ENCODE results near the gene P2RY2. TPM values are rescaled to one million over a fixed set of nuclear protein-coding genes. Genes with fewer than 3 reads are reported as not detected.
"Not testable (repeated sequence)": the region's sequence is repeated elsewhere in the genome, so short reads cannot be mapped to it uniquely, and the experiment has no call there.

P2RY2 gene
- total RNA-seq, 1 experiment from 2014 or later, result not detected

- no peak for DNase-seq (ENCODE audit: low read depth)
Measured at GRCh38 chr11:73187854-73188253, 30.2 kb upstream of the P2RY2 start.

GRCh38 chr11:73188301-73188700 lies 29.8 kb upstream of the P2RY2 start:
- DNase-seq (ENCODE audit: low read depth), result no peak

GRCh38 chr11:73189315-73189714 lies 28.8 kb upstream of the P2RY2 start:
- DNase-seq (ENCODE audit: low read depth), result no peak

- DNase-seq (ENCODE audit: low read depth), result no peak
Measured at GRCh38 chr11:73189723-73190556, 28.1 kb upstream of the P2RY2 start.

GRCh38 chr11:73190557-73190885 lies 27.6 kb upstream of the P2RY2 start:
- no peak for DNase-seq (ENCODE audit: low read depth)

GRCh38 chr11:73191151-73191550 lies 26.9 kb upstream of the P2RY2 start:
- no peak for DNase-seq (ENCODE audit: low read depth)

GRCh38 chr11:73192272-73192671 lies 25.8 kb upstream of the P2RY2 start:
- DNase-seq (ENCODE audit: low read depth), result no peak

- DNase-seq (ENCODE audit: low read depth), result no peak
Measured at GRCh38 chr11:73193251-73194033, 24.6 kb upstream of the P2RY2 start.

- no peak for DNase-seq (ENCODE audit: low read depth)
Measured at GRCh38 chr11:73194034-73194507, 24.0 kb upstream of the P2RY2 start.

- no peak for DNase-seq (ENCODE audit: low read depth)
Measured at GRCh38 chr11:73194593-73194992, 23.5 kb upstream of the P2RY2 start.

GRCh38 chr11:73195191-73196007 lies 22.7 kb upstream of the P2RY2 start:
- DNase-seq (ENCODE audit: low read depth), result peak; percentile 22

- no peak for DNase-seq (ENCODE audit: low read depth)
Measured at GRCh38 chr11:73196576-73196975, 21.5 kb upstream of the P2RY2 start.

- DNase-seq (ENCODE audit: low read depth), result no peak
Measured at GRCh38 chr11:73197348-73197747, 20.7 kb upstream of the P2RY2 start.

GRCh38 chr11:73197787-73198186 lies 20.3 kb upstream of the P2RY2 start:
- not testable (repeated sequence) for DNase-seq (ENCODE audit: low read depth)

GRCh38 chr11:73198677-73199076 lies 19.4 kb upstream of the P2RY2 start:
- peak; percentile 36 for DNase-seq (ENCODE audit: low read depth)

GRCh38 chr11:73199446-73199845 lies 18.6 kb upstream of the P2RY2 start:
- DNase-seq (ENCODE audit: low read depth), result no peak

GRCh38 chr11:73200256-73200655 lies 17.8 kb upstream of the P2RY2 start:
- DNase-seq (ENCODE audit: low read depth), result no peak

GRCh38 chr11:73201249-73201648 lies 16.8 kb upstream of the P2RY2 start:
- no peak for DNase-seq (ENCODE audit: low read depth)

GRCh38 chr11:73201888-73202780 lies 15.9 kb upstream of the P2RY2 start:
- no peak for DNase-seq (ENCODE audit: low read depth)

- DNase-seq (ENCODE audit: low read depth), result no peak
Measured at GRCh38 chr11:73203322-73203721, 14.8 kb upstream of the P2RY2 start.

- no peak for DNase-seq (ENCODE audit: low read depth)
Measured at GRCh38 chr11:73203790-73204189, 14.3 kb upstream of the P2RY2 start.
